T-helper 2 cell (primary cell): ENCODE measurements around the gene MRPL1.
A peak's percentile ranks its signal among the peaks of the same experiment; 100 is the strongest.
"Not testable (repeated sequence)": the region's sequence is repeated elsewhere in the genome, so short reads cannot be mapped to it uniquely, and the experiment has no call there.

Experiments
- DNase-seq, 5 experiments: peaks; one replicate each; pipeline versions ENCODE4 v3.0.0 to v3.0.0-alpha.2; 2012 to 2022

MRPL1 gene

DNA sequence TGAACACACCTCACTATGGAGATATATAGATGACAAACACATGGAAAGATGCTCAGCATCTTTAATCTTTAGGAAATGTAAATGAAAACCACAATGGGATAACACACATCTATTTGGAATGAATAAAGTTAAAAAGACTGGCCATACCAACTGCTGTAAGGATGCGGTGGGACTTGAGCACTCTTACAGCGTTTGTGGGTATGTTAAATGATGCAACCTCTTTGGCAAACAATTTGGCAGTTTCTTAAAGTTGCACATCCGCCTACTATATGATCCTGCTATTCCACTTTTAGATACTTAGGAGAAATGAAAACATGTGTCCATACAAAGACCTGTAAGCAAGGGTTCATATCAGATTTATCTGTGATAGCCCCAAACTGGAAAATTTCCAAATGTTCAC lies 50.7 kb downstream of the MRPL1 start:
- DNase-seq: no peak

- DNase-seq: no peak
Observed at GRCh38 chr4:77917075-77917474, 54.4 kb downstream of the MRPL1 start.

GRCh38 chr4:77917601-77918000 lies 55.0 kb downstream of the MRPL1 start:
- DNase-seq: no peak

DNA sequence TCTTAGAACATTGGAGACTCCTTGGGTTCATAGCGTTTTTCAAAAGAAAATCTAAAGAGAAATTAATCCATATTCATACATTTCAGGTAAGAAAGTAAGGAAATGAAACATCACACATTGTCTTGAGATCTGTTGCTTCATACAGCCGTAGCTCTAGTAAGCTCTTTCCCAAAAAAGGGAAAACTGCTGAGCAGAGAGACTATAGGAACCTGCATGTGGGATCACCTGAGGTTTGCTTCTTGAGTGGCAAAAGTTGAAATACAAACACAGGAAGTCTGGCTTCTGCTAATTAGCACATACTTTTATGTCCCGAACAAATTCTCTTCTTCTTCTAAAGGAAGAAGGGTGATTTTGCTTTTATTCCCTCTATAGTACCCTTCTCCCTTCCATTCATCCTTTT lies 57.7 kb downstream of the MRPL1 start:
- DNase-seq: no peak

GRCh38 chr4:77921701-77922100 lies 59.1 kb downstream of the MRPL1 start:
- no peak for DNase-seq

- no peak for DNase-seq
Observed at GRCh38 chr4:77922158-77923094, 59.8 kb downstream of the MRPL1 start.

- no peak for DNase-seq
Observed at GRCh38 chr4:77927991-77928925, 65.6 kb downstream of the MRPL1 start.

DNA sequence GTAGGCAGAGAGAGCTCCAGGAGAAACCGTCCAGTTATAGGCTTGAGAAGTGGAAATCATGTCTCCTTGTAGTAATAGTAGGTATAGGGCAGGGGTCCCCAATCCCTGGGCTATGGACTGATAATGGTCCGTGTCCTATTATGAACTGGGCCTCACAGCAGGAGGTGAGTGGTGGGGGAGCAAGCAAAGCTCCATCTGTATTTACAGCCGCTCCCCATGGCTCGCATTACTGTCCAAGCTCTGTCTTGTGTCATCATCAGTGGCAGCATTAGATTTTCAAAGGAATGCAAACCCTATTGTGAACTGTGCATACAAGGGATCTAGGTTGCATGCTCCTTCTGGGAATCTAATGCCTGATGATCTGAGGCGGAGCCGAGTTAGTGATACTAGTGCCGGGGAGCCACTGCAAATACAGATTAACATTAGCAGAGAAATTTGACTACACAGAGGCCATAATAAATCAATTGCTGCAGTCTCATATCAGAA lies 67.6 kb downstream of the MRPL1 start:
- DNase-seq: no peak

- DNase-seq: no peak
Observed at GRCh38 chr4:77930876-77931275, 68.2 kb downstream of the MRPL1 start.

DNA sequence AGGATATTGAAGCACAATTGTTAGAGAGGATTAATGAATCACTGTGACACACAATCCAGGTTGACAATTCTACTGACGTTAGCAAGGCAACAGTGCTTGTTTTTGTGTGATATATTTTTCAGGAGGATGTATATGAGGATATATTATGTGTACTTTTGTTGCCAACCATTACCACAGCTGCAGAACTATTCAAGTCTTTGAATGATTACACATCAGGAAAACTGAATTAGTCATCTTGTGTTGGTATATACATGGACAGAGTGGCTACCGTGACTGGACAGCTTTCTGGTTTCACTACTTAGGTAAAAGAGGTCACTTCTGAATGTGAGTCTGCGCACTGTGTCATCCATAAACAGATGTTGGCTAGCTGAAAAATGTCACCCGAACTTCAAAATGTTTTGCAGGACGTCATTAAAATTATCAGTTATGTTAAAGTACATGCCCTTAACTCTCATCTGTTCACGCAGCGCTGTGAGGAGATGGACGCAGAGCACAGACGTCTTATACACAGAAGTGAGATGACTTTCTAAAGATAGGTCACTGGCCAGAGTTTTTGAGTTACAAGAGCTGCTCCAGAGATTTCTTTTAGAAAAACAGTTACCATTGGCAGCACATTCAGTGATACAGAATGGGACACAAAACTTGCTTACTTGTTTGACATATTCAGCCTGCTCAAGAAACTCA lies 69.0 kb downstream of the MRPL1 start:
- no peak for DNase-seq

DNA sequence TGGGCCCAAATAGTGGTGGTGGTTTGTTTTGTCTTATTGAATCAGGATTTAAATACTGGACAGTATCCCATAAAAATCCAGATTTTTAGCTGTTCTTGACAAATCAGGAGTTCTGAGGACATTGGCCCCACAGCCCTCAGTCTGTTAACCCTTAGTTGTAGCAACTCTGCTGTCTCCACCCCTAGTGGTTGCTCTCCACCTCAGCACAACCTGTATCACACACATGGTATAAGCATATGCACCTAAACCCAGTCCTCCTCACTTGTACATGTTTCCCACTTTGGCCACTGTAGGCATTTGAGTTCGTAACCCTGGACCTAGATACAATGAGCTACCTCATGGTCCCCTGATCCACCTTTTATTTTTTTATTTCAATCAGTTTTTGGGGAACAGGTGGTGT lies 75.9 kb downstream of the MRPL1 start:
- no peak for DNase-seq

GRCh38 chr4:77945929-77946328 lies 83.3 kb downstream of the MRPL1 start:
- not testable (repeated sequence) for DNase-seq

DNA sequence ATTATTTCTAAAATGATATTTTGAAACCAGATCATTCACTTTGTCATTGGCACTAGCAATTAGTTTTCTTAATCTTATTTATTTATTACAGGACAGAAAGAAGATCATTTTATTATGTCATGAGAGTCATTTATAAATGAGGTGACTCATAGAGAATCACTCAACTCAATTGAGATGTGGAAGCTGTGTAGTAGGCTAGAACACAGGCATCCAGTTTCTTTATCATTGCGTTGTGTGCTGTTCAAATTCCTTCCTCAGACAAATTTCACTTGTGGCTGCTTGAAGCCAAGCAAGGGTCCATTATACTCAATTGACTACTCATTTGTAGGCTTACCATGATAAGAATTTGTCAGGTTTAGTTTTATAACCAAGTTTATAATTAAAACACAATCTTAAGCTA lies 87.6 kb downstream of the MRPL1 start:
- DNase-seq: no peak

DNA sequence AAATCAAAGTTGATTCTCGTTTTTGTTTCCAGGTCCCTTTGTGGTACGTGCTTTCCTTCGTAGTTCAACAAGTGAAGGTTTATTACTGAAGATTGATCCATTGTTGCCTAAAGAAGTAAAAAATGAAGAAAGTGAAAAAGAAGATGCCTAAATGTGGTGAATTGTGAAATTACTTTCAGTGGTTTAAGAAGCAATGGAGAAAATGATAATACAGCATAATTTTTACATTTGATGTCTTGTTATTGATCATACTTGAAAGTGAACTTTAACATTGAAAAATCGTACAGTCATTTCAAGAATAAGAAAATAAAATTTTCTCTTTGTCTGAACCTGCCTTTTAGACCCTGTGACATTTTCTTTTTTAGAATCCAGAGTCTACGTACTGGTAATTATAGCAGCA lies 89.8 kb downstream of the MRPL1 start:
- peak in 1 of 5 experiments; percentile 34 for DNase-seq

GRCh38 chr4:77954690-77955089 lies 92.1 kb downstream of the MRPL1 start:
- DNase-seq: no peak

DNA sequence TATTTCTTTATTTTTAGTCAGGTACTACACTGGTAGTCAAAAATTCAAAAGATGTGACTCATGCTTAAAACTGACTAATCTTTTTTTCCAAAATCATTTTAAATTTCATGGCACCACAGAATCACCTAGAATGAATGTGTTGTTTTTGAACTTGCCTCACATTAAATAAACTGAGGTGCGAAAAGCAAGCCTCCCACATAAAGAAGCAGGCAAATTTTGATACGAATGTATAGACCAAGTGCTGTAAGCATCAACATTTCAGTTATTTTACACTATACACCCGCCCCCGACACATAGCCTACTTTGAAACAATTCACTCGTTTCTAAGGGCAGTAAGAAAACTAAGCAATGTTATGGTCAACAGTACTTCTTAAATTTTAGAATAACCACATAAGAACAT lies 94.3 kb downstream of the MRPL1 start:
- no peak for DNase-seq

GRCh38 chr4:77958897-77959296 lies 96.3 kb downstream of the MRPL1 start:
- no peak for DNase-seq

DNA sequence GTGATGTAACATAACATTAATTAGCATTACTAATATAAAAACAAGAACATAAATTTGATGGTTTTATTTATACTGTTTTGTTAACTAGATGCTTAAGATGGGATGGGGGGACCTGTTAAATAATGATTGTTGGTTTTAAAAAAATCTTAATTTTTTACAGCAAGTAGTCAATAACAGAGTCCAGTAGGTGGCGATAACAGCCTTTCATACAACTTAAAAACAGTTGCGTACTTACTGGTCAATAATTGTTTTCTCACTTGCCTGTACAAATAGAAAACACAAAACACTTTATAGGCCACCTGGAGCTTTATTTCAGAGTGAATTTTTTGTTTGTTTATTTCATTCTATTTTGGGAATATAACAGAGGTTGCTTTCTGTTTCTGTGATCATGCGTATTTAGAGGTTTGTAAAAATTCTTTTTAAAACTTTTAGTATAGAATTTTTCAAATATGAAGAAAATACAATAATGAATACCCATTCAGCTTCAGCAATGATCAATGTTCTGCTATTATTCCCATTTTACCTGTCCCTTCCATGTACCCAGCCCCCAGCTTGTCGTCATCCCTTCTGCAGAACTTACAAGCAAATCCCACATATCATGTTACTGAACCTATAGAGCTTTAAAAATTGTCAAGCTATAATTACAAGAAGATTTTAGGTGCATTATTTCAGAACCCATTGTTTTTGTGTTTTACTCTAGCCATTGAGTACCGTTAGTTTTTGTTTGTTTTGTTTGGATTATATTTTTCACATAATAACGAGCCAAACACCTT lies 97.1 kb downstream of the MRPL1 start:
- DNase-seq: peak in 1 of 5 experiments; percentile 35

DNA sequence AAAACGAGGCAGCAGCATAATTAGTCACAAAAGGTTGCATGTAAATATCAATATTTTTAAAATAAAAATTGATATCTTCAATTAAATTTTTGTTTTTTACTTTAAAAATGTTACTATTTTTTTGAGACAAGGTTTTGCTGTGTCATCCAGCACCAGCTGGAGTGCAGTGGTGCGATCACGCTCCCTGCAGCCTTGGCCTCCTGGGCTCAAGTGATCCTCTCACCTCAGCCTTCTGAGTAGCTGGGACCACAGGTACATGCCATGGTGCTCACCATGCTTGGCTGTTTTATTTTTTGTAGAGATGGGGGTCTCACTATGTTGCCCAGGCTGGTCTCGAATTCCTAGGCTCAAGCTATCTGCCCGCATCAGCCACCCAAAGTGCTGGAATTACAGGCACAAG lies 97.7 kb downstream of the MRPL1 start:
- no peak for DNase-seq

- DNase-seq: no peak
Observed at GRCh38 chr4:77963004-77963403, 100.4 kb downstream of the MRPL1 start.

- not testable (repeated sequence) for DNase-seq
Observed at GRCh38 chr4:77973657-77974056, 111.0 kb downstream of the MRPL1 start.
